Measurements from ENCODE around the gene INMT.

Gene INMT

DNA sequence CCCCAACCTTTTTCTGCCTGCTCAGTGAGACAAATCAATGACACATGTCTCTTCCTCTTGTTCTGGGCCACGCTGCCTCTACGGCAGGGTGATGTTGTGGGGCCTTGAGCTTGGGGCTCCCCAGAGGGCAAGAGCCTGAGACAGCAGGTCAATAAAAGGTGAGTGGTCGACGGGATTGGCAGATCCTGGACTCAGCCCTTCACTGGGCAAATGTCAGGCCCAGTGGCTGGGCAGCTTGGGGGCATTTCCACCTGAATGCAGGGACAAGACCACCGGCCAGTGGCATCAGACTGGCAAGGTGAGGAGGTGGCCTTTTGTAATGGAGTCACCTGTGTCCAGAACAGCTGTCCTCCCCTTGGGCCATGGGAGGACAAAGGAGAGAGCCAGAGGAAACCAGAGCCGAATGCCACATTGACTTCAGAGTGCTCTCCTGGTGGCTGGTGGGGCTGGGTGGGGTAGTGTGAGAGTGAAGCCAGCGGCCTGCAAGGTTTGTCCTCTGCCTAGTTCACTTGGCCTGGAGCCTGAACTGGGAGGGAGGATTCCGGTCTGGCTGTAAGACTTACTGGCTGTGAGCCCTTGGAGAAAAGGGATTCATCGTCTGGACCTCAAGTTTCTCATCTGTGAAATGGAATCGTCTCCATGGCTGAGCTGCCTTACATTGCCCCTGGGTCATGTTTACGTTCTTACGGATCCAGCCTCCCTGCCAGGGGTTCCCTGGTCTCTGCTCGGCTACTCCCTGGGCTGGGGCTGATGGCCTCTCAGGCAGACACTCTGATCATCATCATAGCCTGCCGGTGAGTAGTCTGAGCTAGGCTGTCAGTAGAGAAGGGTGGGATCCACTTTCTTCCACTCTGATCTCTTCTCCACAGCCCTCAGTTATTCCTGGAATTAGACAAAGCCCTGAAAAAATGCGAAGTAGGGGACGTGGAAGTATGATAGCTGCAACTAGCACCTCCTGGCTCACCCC, 44.3 kb upstream of the INMT start:
- no peak overlapping the region for H3K4me3 ChIP-seq (ENCODE audit: control insufficient read depth, low read depth, low read length)
- TF ChIP-seq, protein P1, sequence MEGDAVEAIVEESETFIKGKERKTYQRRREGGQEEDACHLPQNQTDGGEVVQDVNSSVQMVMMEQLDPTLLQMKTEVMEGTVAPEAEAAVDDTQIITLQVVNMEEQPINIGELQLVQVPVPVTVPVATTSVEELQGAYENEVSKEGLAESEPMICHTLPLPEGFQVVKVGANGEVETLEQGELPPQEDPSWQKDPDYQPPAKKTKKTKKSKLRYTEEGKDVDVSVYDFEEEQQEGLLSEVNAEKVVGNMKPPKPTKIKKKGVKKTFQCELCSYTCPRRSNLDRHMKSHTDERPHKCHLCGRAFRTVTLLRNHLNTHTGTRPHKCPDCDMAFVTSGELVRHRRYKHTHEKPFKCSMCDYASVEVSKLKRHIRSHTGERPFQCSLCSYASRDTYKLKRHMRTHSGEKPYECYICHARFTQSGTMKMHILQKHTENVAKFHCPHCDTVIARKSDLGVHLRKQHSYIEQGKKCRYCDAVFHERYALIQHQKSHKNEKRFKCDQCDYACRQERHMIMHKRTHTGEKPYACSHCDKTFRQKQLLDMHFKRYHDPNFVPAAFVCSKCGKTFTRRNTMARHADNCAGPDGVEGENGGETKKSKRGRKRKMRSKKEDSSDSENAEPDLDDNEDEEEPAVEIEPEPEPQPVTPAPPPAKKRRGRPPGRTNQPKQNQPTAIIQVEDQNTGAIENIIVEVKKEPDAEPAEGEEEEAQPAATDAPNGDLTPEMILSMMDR (conservative IDR thresholded peaks at IDR 0.05; ENCODE audit: control insufficient read depth, insufficient read depth, low read depth, low read length) = no peak
- DNase-seq (ENCODE audit: low read depth) = no peak

DNA sequence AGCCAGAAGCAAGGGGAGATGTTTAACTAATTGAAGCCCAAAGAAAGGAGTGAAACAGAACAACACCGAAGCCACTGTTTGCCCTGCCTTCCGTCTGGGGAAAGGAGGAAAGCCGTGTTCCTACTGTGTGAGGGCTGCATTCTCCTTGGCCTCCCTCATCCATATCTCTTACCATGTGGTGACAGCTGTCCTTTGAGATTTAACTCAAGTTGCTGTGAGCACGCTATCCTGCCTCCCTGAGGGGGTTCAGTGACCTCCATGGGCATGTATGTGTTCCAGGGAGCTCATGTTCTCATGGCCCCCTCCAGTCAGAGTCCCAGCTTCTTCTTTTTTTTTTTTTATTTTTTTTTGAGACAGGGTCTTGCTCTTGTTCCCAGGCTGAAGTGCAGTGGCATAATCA, 43.5 kb upstream of the INMT start:
- H3K4me3 ChIP-seq (ENCODE audit: control insufficient read depth, low read depth, low read length) = no peak overlapping the region
- TF ChIP-seq, protein P1 (conservative IDR thresholded peaks at IDR 0.05; ENCODE audit: control insufficient read depth, insufficient read depth, low read depth, low read length) = no peak
- peak; percentile 37 for DNase-seq (ENCODE audit: low read depth)

DNA sequence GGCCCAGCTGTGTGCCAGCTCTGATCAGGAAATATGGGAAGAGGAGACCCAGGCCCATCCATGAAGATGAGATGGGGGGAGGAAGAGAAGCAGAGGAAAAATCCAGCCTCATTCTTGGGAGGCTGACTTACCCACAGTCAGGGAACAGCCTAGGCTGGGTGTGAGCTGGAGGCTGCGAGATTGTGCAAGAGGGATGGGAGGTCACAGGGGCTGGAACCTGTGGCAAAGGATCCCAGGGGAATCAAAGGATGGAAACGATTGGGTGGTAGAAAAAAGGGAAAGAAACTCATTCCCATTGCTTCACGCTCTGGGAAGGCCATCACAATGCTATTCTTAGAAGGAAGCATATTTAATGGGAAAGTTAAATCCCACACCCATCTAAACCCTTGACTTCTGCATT, 43.0 kb upstream of the INMT start:
- TF ChIP-seq, protein P1 (conservative IDR thresholded peaks at IDR 0.05; ENCODE audit: control insufficient read depth, insufficient read depth, low read depth, low read length) = no peak
- H3K4me3 ChIP-seq (ENCODE audit: control insufficient read depth, low read depth, low read length) = no peak overlapping the region
- DNase-seq (ENCODE audit: low read depth) = peak; percentile 84

DNA sequence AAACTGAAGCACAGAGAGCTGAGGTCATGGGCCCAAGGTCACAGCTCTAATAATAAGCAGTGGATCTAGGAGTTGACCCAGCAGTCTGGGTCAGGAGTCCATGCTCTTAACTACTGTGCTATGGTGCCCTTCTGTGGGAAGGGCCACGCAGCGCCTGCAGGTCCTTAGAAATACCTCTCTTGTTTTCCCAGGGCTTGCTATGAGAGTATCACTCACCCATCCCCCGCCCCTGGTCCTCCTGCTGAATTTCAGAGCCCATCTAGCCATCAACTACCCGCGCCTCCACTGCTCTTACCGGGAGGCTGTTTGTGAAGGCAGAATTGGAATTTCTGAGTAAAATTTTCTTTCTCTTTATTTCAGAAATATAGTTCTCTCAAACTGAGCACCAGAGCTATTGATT, 42.4 kb upstream of the INMT start:
- H3K4me3 ChIP-seq (ENCODE audit: control insufficient read depth, low read depth, low read length) = no peak overlapping the region
- no peak for DNase-seq (ENCODE audit: low read depth)
- TF ChIP-seq, protein P1 (conservative IDR thresholded peaks at IDR 0.05; ENCODE audit: control insufficient read depth, insufficient read depth, low read depth, low read length) = no peak

DNA sequence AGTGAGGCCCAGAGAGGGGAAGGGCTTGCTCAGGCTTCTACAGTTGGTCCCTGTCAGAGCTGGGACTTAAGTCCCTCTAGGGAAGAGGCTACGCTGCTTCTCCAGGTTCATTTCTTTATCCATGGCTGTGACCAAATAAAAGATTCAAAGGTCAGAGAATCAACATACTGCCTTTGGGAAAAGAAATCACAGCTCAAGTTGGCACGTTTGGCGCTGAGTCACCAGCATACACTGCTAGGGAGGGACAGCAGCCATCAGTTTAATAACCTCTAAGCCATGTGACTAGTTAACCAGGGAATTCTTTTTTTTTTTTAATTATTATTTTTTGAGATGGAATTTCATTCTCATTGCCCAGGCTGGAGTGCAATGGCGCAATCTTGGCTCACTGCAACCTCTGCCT, 41.3 kb upstream of the INMT start:
- TF ChIP-seq, protein P1 (conservative IDR thresholded peaks at IDR 0.05; ENCODE audit: control insufficient read depth, insufficient read depth, low read depth, low read length) = no peak
- DNase-seq (ENCODE audit: low read depth) = peak; percentile 38
- no peak overlapping the region for H3K4me3 ChIP-seq (ENCODE audit: control insufficient read depth, low read depth, low read length)

DNA sequence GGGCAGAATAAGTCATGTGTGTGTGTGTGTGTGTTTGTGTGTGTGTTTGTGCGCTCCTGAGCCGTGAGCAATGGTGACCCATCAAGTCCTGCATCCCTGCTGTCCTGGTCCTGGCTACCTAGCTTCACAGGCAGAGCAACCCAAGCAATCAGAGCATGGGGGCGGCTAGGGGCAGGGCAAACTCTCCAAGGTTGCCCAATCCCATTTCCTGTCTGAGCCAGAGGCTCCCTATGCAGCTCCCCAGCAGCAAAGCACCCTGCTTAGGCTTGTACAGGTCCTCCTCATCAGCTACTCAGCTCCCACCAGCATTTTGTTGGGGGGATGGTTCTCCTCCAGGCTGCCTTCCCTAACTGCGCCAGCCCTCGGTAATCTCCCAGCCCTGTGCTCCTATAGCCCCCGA, 38.5 kb upstream of the INMT start:
- peak; percentile 19 for DNase-seq (ENCODE audit: low read depth)
- H3K4me3 ChIP-seq (ENCODE audit: control insufficient read depth, low read depth, low read length) = no peak overlapping the region
- TF ChIP-seq, protein P1 (conservative IDR thresholded peaks at IDR 0.05; ENCODE audit: control insufficient read depth, insufficient read depth, low read depth, low read length) = no peak

All from fibroblast of mammary gland (primary cell).